AG04450 (cell line): ENCODE results near the gene ELP4. TPM values are rescaled to one million over a fixed set of nuclear protein-coding genes. Genes with fewer than 3 reads are reported as not detected.

Experiments used
- CTCF ChIA-PET: fragments of 300-600, 350-600 bp; formaldehyde crosslinking; extraction: SDS; loops from one replicate; lab custom pipeline; 2022; ENCODE audit warnings: antibody characterized with exemption, inconsistent platforms; lab: Charles Lee
- POLR2A ChIA-PET: fragments of 350-600 bp; formaldehyde crosslinking; extraction: SDS; loops from one replicate; lab custom pipeline; 2021; ENCODE audit warnings: antibody characterized with exemption, inconsistent platforms; lab: Yijun Ruan, JAX
- DNase-seq: peaks from one replicate; pipeline ENCODE4 v3.0.0-alpha.2; 2011; ENCODE audit warnings: low read depth, low spot score
- H3K27ac ChIP-seq: one replicate; pipeline ENCODE4 v1.5.1; 2012; ENCODE audit warnings: low read depth, low read length, control low read depth
- H3K27me3 ChIP-seq: one replicate; pipeline ENCODE4 v1.6.0; 2012; ENCODE audit warnings: low read length; ENCODE audit not compliant: control insufficient read depth, insufficient read depth
- H3K4me3 ChIP-seq: 2 replicates; pipeline ENCODE4 v1.5.1; 2011; ENCODE audit warnings: mild to moderate bottlenecking, low read depth, low read length, control low read depth
- H3K9me3 ChIP-seq: 2 replicates; pipeline ENCODE4 v1.5.1; 2012; ENCODE audit warnings: low read length; ENCODE audit not compliant: control insufficient read depth, insufficient read depth
- CTCF ChIP-seq: IDR thresholded peaks from 2 replicates; pipeline ENCODE4 v1.5.1; 2011; ENCODE audit warnings: low read depth, low read length, control low read depth, inconsistent platforms
- polyA minus RNA-seq: library from RNA; depleted of rRNA, polyadenylated mRNA; stranded (reverse); fragments of >200 nt; gene quantifications from 2 replicates; pipeline ENCODE4 v1.2.3, GENCODE V29; 2011; rRNA and poly(A)+ RNA removed
- polyA plus RNA-seq: library from polyadenylated mRNA; depleted of rRNA; stranded (reverse); fragments of >200 nt; gene quantifications from 2 replicates; pipeline ENCODE4 v1.2.3, GENCODE V29; 2011; rRNA removed

ELP4 gene
- polyA plus RNA-seq (13.6 and 15.5 TPM in 2 replicates), polyA minus RNA-seq (9.5 and 12.5 TPM in 2 replicates)

GRCh38 chr11:31509429-31510345 lies at the start of gene ELP4, which contains the start of gene IMMP1L:
ELP4 (plus strand) TSS chr11:31509767; CDS start chr11:31509785, 18 bp downstream.
IMMP1L (minus strand) TSS chr11:31509622; CDS start chr11:31463276, 46,346 bp downstream.
- CTCF ChIA-PET = no interaction called here
- POLR2A ChIA-PET = interaction anchor here (0.6 kb wide), 1 partner anchor 82 kb away, joined by 4 read pairs; no protein-coding TSS in a partner anchor
- Histone ChIP-seq H3K27me3 (no peaks in the 10 kb centered on the region), H3K9me3 (no peaks in the 10 kb centered on the region), H3K4me3 (peak within 1 kb of the TSS; percentile 98), H3K27ac (peak within 1 kb of the TSS; percentile 47)
- no peak for TF ChIP-seq CTCF
- DNase-seq = peak; percentile 85

DNA sequence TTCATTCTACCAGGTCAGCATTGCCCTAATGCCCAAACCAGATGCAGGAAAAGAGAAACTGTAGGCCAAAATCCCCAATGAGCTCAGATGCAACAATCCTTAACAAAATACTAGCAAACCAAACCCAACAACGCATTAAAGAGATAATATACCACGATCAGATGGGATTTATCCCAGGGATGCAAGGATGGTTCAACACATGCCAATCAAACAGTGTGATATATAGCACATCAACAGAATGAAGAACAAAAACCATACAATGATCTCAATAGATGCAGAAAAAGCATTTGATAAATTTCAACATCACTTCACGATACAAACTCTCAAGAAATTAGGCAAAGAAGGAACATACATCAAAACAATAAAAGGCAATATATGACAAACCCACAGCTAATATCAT lies 45.1 kb upstream of the ELP4 start:
- Histone ChIP-seq H3K27ac (no peak overlapping the region), H3K4me3 (no peak overlapping the region), H3K27me3 (no peaks in the 10 kb centered on the region), H3K9me3 (no peaks in the 10 kb centered on the region)
- CTCF ChIA-PET = no interaction called here
- DNase-seq = no peak
- no peak for TF ChIP-seq CTCF
- POLR2A ChIA-PET = no interaction called here

- POLR2A ChIA-PET = no interaction called here
- H3K27me3 ChIP-seq = no peaks in the 10 kb centered on the region
- DNase-seq = no peak
- CTCF ChIA-PET = interaction anchor here (2.3 kb wide), 1 partner anchor 533 kb away, joined by 5 read pairs; no protein-coding TSS in a partner anchor
- no peak overlapping the region for H3K4me3 ChIP-seq
- TF ChIP-seq CTCF = no peak
- H3K9me3 ChIP-seq = no peaks in the 10 kb centered on the region
- no peak overlapping the region for H3K27ac ChIP-seq
Observed at GRCh38 chr11:31474083-31474482, 35.5 kb upstream of the ELP4 start.

- TF ChIP-seq CTCF = no peak
- H3K27ac ChIP-seq = no peak overlapping the region
- no peaks in the 10 kb centered on the region for H3K27me3 ChIP-seq
- no peaks in the 10 kb centered on the region for H3K9me3 ChIP-seq
- H3K4me3 ChIP-seq = no peak overlapping the region
- ChIA-PET CTCF (interaction anchor here (1.1 to 2.8 kb wide), 3 partner anchors 9 to 699 kb away, joined by 3 to 12 read pairs (median 7); no protein-coding TSS in a partner anchor), POLR2A (no interaction called here)
- no peak for DNase-seq
Observed at GRCh38 chr11:31477528-31478222, 31.9 kb upstream of the ELP4 start.
